Cardiac ventricle fibroblast (primary cell): ENCODE data around the gene LMF2. TPM values are rescaled to one million over a fixed set of nuclear protein-coding genes. Genes with fewer than 3 reads are reported as not detected.

Source experiments
- total RNA-seq: library from RNA; depleted of rRNA; stranded (reverse); fragments of >200 nt; gene quantifications from 2 replicates; pipeline ENCODE4 v1.2.3, GENCODE V29; 2015

The LMF2 gene
- total RNA-seq = 66.0 and 69.6 TPM in 2 replicates

GRCh38 chr22:50507421-50507990 is at the start of gene LMF2:
TSS of gene LMF2 (minus strand) at chr22:50507702. CDS start at chr22:50507675, 27 bp downstream.

GRCh38 chr22:50545522-50546325 is 38.2 kb upstream of the LMF2 start, which contains the start of gene KLHDC7B:
TSS of gene KLHDC7B (plus strand) at chr22:50545899. CDS start at chr22:50546244, 345 bp downstream.

GRCh38 chr22:50529897-50530579 is 22.5 kb upstream of the LMF2 start, which contains the start of gene TYMP:
TSS of gene TYMP (minus strand) at chr22:50530012. CDS start at chr22:50529709, 303 bp downstream.

GRCh38 chr22:50525104-50525857 is 17.8 kb upstream of the LMF2 start, which contains the start of gene SCO2:
TSS of gene SCO2 (minus strand) at chr22:50525598. CDS start at chr22:50524411, 1,187 bp downstream.

GRCh38 chr22:50507991-50508884 is 736 bp upstream of the LMF2 start, which contains the start of gene NCAPH2:
TSS of gene NCAPH2 (plus strand) at chr22:50508224. CDS start at chr22:50508338, 114 bp downstream.

GRCh38 chr22:50486561-50487289 is 20.8 kb downstream of the LMF2 start, which contains the start of gene MIOX:
TSS of gene MIOX (plus strand) at chr22:50486859. CDS start at chr22:50486898, 39 bp downstream.

GRCh38 chr22:50481440-50482106 is 25.9 kb downstream of the LMF2 start, which contains the start of gene ADM2:
TSS of gene ADM2 (plus strand) at chr22:50481543. CDS start at chr22:50481848, 305 bp downstream.

GRCh38 chr22:50474710-50475651 is 32.5 kb downstream of the LMF2 start, which contains the start of gene SBF1:
TSS of gene SBF1 (minus strand) at chr22:50475035. CDS start at chr22:50474840, 195 bp downstream.

Other genes starting within 250 kb of the LMF2 start
- gene MAPK12, start 246.0 kb downstream of the LMF2 start, total RNA-seq = 24.5 and 31.3 TPM in 2 replicates
- 8.3 and 12.4 TPM in 2 replicates for gene MAPK11, start 237.3 kb downstream of the LMF2 start, total RNA-seq
- gene PLXNB2, start 200.1 kb downstream of the LMF2 start, total RNA-seq = 211 and 212 TPM in 2 replicates
- 1.1 and 1.4 TPM in 2 replicates for gene DENND6B, start 180.7 kb downstream of the LMF2 start, total RNA-seq
- 31.6 and 39.3 TPM in 2 replicates for gene PPP6R2, start 164.4 kb downstream of the LMF2 start, total RNA-seq
- gene SBF1, start 32.7 kb downstream of the LMF2 start, total RNA-seq = 40.4 and 54.6 TPM in 2 replicates
- 2.0 and 9.4 TPM in 2 replicates for gene ADM2, start 26.2 kb downstream of the LMF2 start, total RNA-seq
- gene MIOX, start 20.8 kb downstream of the LMF2 start, total RNA-seq = not detected in 2 replicates
- 17.7 and 20.5 TPM in 2 replicates for gene NCAPH2, start 522 bp upstream of the LMF2 start, total RNA-seq
- 1.5 and 4.2 TPM in 2 replicates for gene SCO2, start 17.9 kb upstream of the LMF2 start, total RNA-seq
- gene TYMP, start 22.3 kb upstream of the LMF2 start, total RNA-seq = 31.7 and 36.5 TPM in 2 replicates
- gene KLHDC7B, start 38.2 kb upstream of the LMF2 start, total RNA-seq = not detected in 2 replicates
- 3.5 TPM in 1 of 2 replicates, not detected in the other for gene SYCE3, start 55.2 kb upstream of the LMF2 start, total RNA-seq
- gene CPT1B, start 70.7 kb upstream of the LMF2 start, total RNA-seq = 0.12 and 0.98 TPM in 2 replicates
- gene CHKB, start 75.1 kb upstream of the LMF2 start, total RNA-seq = 16.0 and 18.5 TPM in 2 replicates
- gene MAPK8IP2, start 93.1 kb upstream of the LMF2 start, total RNA-seq = 0.24 and 0.50 TPM in 2 replicates
- gene ARSA, start 120.5 kb upstream of the LMF2 start, total RNA-seq = 41.6 and 47.2 TPM in 2 replicates
- gene SHANK3, start 165.1 kb upstream of the LMF2 start, total RNA-seq = 2.4 and 2.6 TPM in 2 replicates
- gene ACR, start 230.5 kb upstream of the LMF2 start, total RNA-seq = 0.19 TPM in 1 of 2 replicates, not detected in the other